Kidney (tissue), 14 donors: ENCODE data around the gene ALX3. TPM values are rescaled to one million over a fixed set of nuclear protein-coding genes. Genes with fewer than 3 reads are reported as not detected.
A peak's percentile ranks its signal among the peaks of the same experiment; 100 is the strongest.

Experiments used
- DNase-seq, 5 donors: peaks; one replicate each; pipeline ENCODE4 v3.0.0-alpha.2; 2013 to 2020
- FAIRE-seq: peaks from 2 replicates; lab custom pipeline; 2012; peaks lifted over from hg19 to GRCh38; lab: Jason Lieb, UNC
- H3K27ac ChIP-seq, 2 donors: one replicate each; pipeline ENCODE4 v1.7.0; 2013; ENCODE audit warnings: low read depth in 2 of 2, low read length in 2 of 2, inconsistent platforms in 1 of 2
- H3K27me3 ChIP-seq: one replicate; pipeline ENCODE4 v1.7.1; 2013; ENCODE audit warnings: low read length, inconsistent platforms; ENCODE audit not compliant: control insufficient read depth, insufficient read depth
- H3K36me3 ChIP-seq, 3 donors: one replicate each; pipeline versions ENCODE4 v1.7.0 to v1.7.1; 2013; ENCODE audit warnings: low read length in 3 of 3, control low read depth in 1 of 3, inconsistent platforms in 1 of 3; ENCODE audit not compliant: insufficient read depth in 3 of 3, control insufficient read depth in 2 of 3
- H3K4me1 ChIP-seq, 3 donors: one replicate each; pipeline versions ENCODE4 v1.7.0 to v1.7.1; 2013; ENCODE audit warnings: low read length in 3 of 3, inconsistent platforms in 1 of 3, low read depth in 1 of 3; ENCODE audit not compliant: control insufficient read depth in 2 of 3, insufficient read depth in 2 of 3
- H3K4me3 ChIP-seq, 3 donors: one replicate each; pipeline versions ENCODE4 v1.7.0 to v1.8.1; 2013; ENCODE audit warnings: low read length in 3 of 3, control low read depth in 1 of 3, inconsistent platforms in 1 of 3
- H3K9ac ChIP-seq, 3 donors: one replicate each; pipeline versions ENCODE4 v1.7.0 to v1.7.1; 2013; ENCODE audit warnings: low read length in 3 of 3, control low read depth in 1 of 3, inconsistent platforms in 1 of 3
- H3K9me3 ChIP-seq, 3 donors: one replicate each; pipeline versions ENCODE4 v1.7.0 to v1.7.1; 2013; ENCODE audit warnings: low read length in 3 of 3, control low read depth in 1 of 3, inconsistent platforms in 1 of 3; ENCODE audit not compliant: control insufficient read depth in 2 of 3, insufficient read depth in 1 of 3
- intact Hi-C: fragments of 100-400 bp; cut with DNase I; formaldehyde crosslinking; loops from one replicate; pipeline ENCODE4 v1.11.1; 2022
- polyA plus RNA-seq: library from polyadenylated mRNA; stranded (reverse); fragments of 350-450 nt; fragmentation: Illumina TruSeq; extraction: RNeasy Lipid Tissue Mini Kit (QIAGEN cat#74804); gene quantifications from one replicate; pipeline ENCODE4 v1.2.3, GENCODE V29; 2014; ENCODE audit warnings: low read depth, low replicate concordance; ENCODE audit not compliant: insufficient read depth
- total RNA-seq: library from RNA; stranded (reverse); fragmentation: NEBNext Ultra II Directional; extraction: Animal tissue kit (Norgen Biotek cat#: 25700); gene quantifications from one replicate; pipeline ENCODE4 v1.2.1, GENCODE V29; 2021
- TF ChIP-seq, protein P1 (sequence below): IDR thresholded peaks from 3 replicates; pipeline ENCODE4 v1.5.1; 2012; ENCODE audit warnings: mild to moderate bottlenecking, moderate library complexity, borderline replicate concordance; ENCODE audit not compliant: insufficient read depth; ENCODE audit errors: extremely low read depth
- donor health status: control.
- donor health status: control.
- donor health status: control.
- donor health status: control.
- donor health status: control.
- donor health status: DM: yes; HTN: yes; CAD: no.
- donor health status: Normal renal cell carcinoma (clear cell type).

The ALX3 gene
- total and polyA plus RNA-seq, 2 donors from 2014 or later = not detected

- Histone ChIP-seq H3K4me1 (peaks cover 0 to 5% (median 5%) of the 10 kb centered on the region in 3 donors), H3K9ac (no peak overlapping the region), H3K27me3 (no peaks in the 10 kb centered on the region), H3K4me3 (no peak overlapping the region), H3K36me3 (peaks cover 16 to 80% (median 36%) of the 10 kb centered on the region in 3 donors), H3K27ac (no peak overlapping the region), H3K9me3 (no peaks in the 10 kb centered on the region)
- FAIRE-seq (no peak), DNase-seq (peak in 4 of 5 donors; percentile 44 to 80 (median 64))
- TF ChIP-seq, protein P1, sequence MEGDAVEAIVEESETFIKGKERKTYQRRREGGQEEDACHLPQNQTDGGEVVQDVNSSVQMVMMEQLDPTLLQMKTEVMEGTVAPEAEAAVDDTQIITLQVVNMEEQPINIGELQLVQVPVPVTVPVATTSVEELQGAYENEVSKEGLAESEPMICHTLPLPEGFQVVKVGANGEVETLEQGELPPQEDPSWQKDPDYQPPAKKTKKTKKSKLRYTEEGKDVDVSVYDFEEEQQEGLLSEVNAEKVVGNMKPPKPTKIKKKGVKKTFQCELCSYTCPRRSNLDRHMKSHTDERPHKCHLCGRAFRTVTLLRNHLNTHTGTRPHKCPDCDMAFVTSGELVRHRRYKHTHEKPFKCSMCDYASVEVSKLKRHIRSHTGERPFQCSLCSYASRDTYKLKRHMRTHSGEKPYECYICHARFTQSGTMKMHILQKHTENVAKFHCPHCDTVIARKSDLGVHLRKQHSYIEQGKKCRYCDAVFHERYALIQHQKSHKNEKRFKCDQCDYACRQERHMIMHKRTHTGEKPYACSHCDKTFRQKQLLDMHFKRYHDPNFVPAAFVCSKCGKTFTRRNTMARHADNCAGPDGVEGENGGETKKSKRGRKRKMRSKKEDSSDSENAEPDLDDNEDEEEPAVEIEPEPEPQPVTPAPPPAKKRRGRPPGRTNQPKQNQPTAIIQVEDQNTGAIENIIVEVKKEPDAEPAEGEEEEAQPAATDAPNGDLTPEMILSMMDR = no peak
- intact Hi-C loops = loop anchor here (10.0 kb wide), 1 partner anchor 55 kb away; no protein-coding TSS in a partner anchor
Measured at GRCh38 chr1:110049801-110050601, 20.5 kb downstream of the ALX3 start.

DNA sequence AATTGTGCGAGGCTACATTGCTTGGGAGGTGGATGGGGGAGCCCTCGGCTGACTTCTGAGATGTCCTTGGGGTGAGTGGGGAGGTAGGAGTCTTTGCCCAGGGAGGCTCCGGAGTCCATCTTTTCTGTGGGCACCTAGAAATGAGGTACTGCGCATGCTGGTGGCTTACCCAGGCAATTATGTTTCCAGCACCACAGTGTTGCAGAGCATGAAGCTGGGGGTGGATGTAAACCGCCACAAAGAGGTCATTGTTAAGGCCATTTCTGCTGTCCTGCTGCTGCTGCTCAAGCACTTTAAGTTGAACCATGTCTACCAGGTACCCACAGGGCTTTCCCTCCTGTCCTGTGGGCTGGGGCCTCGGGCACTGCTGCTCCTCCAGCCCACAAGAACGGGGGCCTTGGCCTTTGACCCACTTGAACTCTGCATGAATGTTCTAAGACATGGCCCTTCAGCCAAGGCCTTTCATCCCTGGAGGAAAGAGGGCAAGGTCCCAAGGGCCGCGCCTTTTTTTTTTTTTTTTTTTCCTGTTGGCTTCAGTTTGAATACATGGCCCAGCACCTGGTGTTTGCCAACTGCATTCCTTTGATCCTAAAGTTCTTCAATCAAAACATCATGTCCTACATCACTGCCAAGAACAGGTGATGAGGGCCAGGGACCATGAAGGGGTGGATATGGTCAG is 21.4 kb downstream of the ALX3 start:
- H3K4me1 ChIP-seq = peaks cover 0 to 5% (median 5%) of the 10 kb centered on the region in 3 donors
- FAIRE-seq = no peak
- no peak overlapping the region for H3K9ac ChIP-seq
- no peaks in the 10 kb centered on the region for H3K27me3 ChIP-seq
- intact Hi-C loops = no loop called here
- no peak for DNase-seq
- H3K9me3 ChIP-seq = no peaks in the 10 kb centered on the region
- H3K36me3 ChIP-seq = peaks cover 12 to 79% (median 34%) of the 10 kb centered on the region in 3 donors
- H3K4me3 ChIP-seq = no peak overlapping the region
- TF ChIP-seq, protein P1 = no peak
- H3K27ac ChIP-seq = peak overlapping the region in 1 of 2 donors; percentile 54

- H3K4me3 ChIP-seq = no peak overlapping the region
- peaks cover 14 to 80% (median 40%) of the 10 kb centered on the region in 3 donors for H3K36me3 ChIP-seq
- FAIRE-seq (no peak), DNase-seq (no peak)
- no peaks in the 10 kb centered on the region for H3K9me3 ChIP-seq
- no peaks in the 10 kb centered on the region for H3K27me3 ChIP-seq
- TF ChIP-seq, protein P1 = no peak
- H3K27ac ChIP-seq = no peak overlapping the region
- peaks cover 0 to 5% (median 5%) of the 10 kb centered on the region in 3 donors for H3K4me1 ChIP-seq
- intact Hi-C loops = no loop called here
- no peak overlapping the region for H3K9ac ChIP-seq
Measured at GRCh38 chr1:110048240-110048639, 22.2 kb downstream of the ALX3 start.
